K562 (cell line): ENCODE data around the gene SFXN5. TPM values are rescaled to one million over a fixed set of nuclear protein-coding genes. Genes with fewer than 3 reads are reported as not detected.
A peak's percentile ranks its signal among the peaks of the same experiment; 100 is the strongest.

Experiments
- ATAC-seq: fragments of 200-7000 bp; cut with Tn5 transposase; 3 replicates; pipeline ENCODE4 v1.9.1; 2020; ENCODE audit warnings: moderate library complexity
- BruUV-seq: library from RNA; stranded (reverse); fragments of 400-500 nt; replicated peaks from 2 replicates; lab custom pipeline; 2021; lab: Mats Ljungman, UMichigan
- CTCF ChIA-PET: fragments of 300-600 bp; formaldehyde crosslinking; extraction: SDS; loops from one replicate; lab custom pipeline; 2021; ENCODE audit warnings: low intra/inter-chr PET ratio; lab: Yijun Ruan, JAX
- POLR2A ChIA-PET: fragments of 300-600, 350-650 bp; sonication (Branson Sonifier 250); formaldehyde crosslinking; extraction: SDS; loops from one replicate; lab custom pipeline; 2021; ENCODE audit warnings: antibody characterized with exemption, inconsistent platforms; lab: Yijun Ruan, JAX
- DNase-seq, 4 experiments: peaks; one replicate each; pipeline versions ENCODE4 v3.0.0 to v3.0.0-alpha.2; 2011 to 2018; ENCODE audit warnings: low spot score in 3 of 4, mixed read lengths in 3 of 4; ENCODE audit errors: extremely low read depth in 1 of 4
- FAIRE-seq: peaks from 2 replicates; lab custom pipeline; 2011; peaks lifted over from hg19 to GRCh38; lab: Jason Lieb, UNC
- H2AFZ ChIP-seq: 2 replicates; pipeline ENCODE4 v1.6.0; 2011; ENCODE audit warnings: low read depth, low read length, control low read depth, inconsistent platforms
- H3K27ac ChIP-seq: fragments of 200-600 bp; 3 replicates; pipeline ENCODE4 v1.8.0; 2011; ENCODE audit warnings: low read depth, mild to moderate bottlenecking, control low read depth, inconsistent platforms, low read length, moderate library complexity, mixed read lengths; ENCODE audit errors: extremely low read depth
- H3K27me3 ChIP-seq, 2 experiments: fragments of 300-600 bp in 1 of 2; 2 replicates in 1 of 2; 3 replicates in 1 of 2; pipeline versions ENCODE4 v1.6.0 to v1.8.0; 2011; ENCODE audit warnings: inconsistent platforms in 2 of 2, low read length in 2 of 2, mild to moderate bottlenecking in 1 of 2, mixed read lengths in 1 of 2, moderate library complexity in 1 of 2; ENCODE audit not compliant: control insufficient read depth in 2 of 2, insufficient read depth in 2 of 2
- H3K36me3 ChIP-seq: fragments of 300-600 bp; 3 replicates; pipeline ENCODE4 v1.8.0; 2011; ENCODE audit warnings: mild to moderate bottlenecking, low read length, inconsistent platforms; ENCODE audit not compliant: control insufficient read depth, insufficient read depth
- H3K4me1 ChIP-seq, 2 experiments: fragments of 200-600 bp in 1 of 2; replicated peaks in 1 of 2; 2 replicates in 1 of 2; 3 replicates in 1 of 2; pipeline versions ENCODE4 v1.5.1 to v1.8.0; 2011; ENCODE audit warnings: inconsistent platforms in 2 of 2, low read length in 2 of 2, mild to moderate bottlenecking in 1 of 2, mixed read lengths in 1 of 2, moderate library complexity in 1 of 2; ENCODE audit not compliant: control insufficient read depth in 2 of 2, insufficient read depth in 2 of 2
- H3K4me2 ChIP-seq: 2 replicates; pipeline ENCODE4 v1.6.1; 2011; ENCODE audit warnings: low read length, control low read depth, inconsistent platforms, mixed read lengths; ENCODE audit not compliant: insufficient read depth
- H3K4me3 ChIP-seq: fragments of 200-600 bp; sonication (generic), shearing (Covaris generic); 2 replicates; pipeline ENCODE4 v1.5.1; 2016; ENCODE audit warnings: control low read depth, inconsistent platforms
- H3K79me2 ChIP-seq: fragments of 200-600 bp; 3 replicates; pipeline ENCODE4 v1.8.0; 2011; ENCODE audit warnings: low read length, inconsistent platforms; ENCODE audit not compliant: control insufficient read depth, insufficient read depth
- H3K9ac ChIP-seq, 2 experiments: 2 replicates each; pipeline versions ENCODE4 v1.6.0 to v1.6.1; 2011; ENCODE audit warnings: low read depth in 2 of 2, low read length in 2 of 2, control low read depth in 1 of 2, inconsistent platforms in 1 of 2, mild to moderate bottlenecking in 1 of 2, mixed read lengths in 1 of 2; ENCODE audit not compliant: insufficient read depth in 1 of 2
- H3K9me1 ChIP-seq: one replicate; pipeline ENCODE4 v1.6.0; 2011; ENCODE audit warnings: inconsistent platforms, mild to moderate bottlenecking, low read length, moderate library complexity; ENCODE audit not compliant: control insufficient read depth, insufficient read depth
- H3K9me3 ChIP-seq: replicated peaks from 2 replicates; pipeline ENCODE4 v1.5.1; 2011; ENCODE audit warnings: low read depth, low read length, inconsistent platforms; ENCODE audit not compliant: control insufficient read depth, insufficient read depth
- H4K20me1 ChIP-seq: replicated peaks from 2 replicates; pipeline ENCODE4 v1.6.1; 2011; ENCODE audit warnings: low read length, inconsistent platforms, mixed read lengths; ENCODE audit not compliant: control insufficient read depth, insufficient read depth
- ADNP ChIP-seq: fragments of 200-800 bp; sonication (Bioruptor generic); IDR thresholded peaks from 2 replicates; pipeline ENCODE4 v1.6.1; 2016; ENCODE audit warnings: missing genetic modification characterization, missing compliant biosample characterization
- BCOR ChIP-seq: fragments of 450-650 bp; IDR thresholded peaks from 2 replicates; pipeline ENCODE4 v1.6.1; 2016
- FOXJ2 ChIP-seq: fragments of 200-800 bp; sonication (Bioruptor generic); IDR thresholded peaks from 2 replicates; pipeline ENCODE4 v1.6.1; 2016; ENCODE audit warnings: missing genetic modification characterization, missing compliant biosample characterization
- KAT2B ChIP-seq: IDR thresholded peaks from one replicate; pipeline ENCODE4 v1.6.1; 2012; ENCODE audit warnings: low read depth, mild to moderate bottlenecking, control low read depth, inconsistent platforms, low read length, moderate library complexity
- KAT7 ChIP-seq: sonication (generic); formaldehyde crosslinking; IDR thresholded peaks from 2 replicates; pipeline ENCODE4 v1.8.0; 2022; ENCODE audit warnings: missing genetic modification reagents, mild to moderate bottlenecking, borderline replicate concordance
- KDM1A ChIP-seq, 2 experiments: fragments of 450-650 bp; IDR thresholded peaks; 2 replicates each; pipeline ENCODE4 v1.6.1; 2016; ENCODE audit warnings: mild to moderate bottlenecking in 2 of 2
- MLX ChIP-seq, 2 experiments: fragments of 450-650 bp in 1 of 2; sonication (generic) in 1 of 2; formaldehyde crosslinking; conservative IDR thresholded peaks; 2 replicates each; pipeline versions ENCODE4 v1.4.0 to v1.8.1; 2020 to 2022; ENCODE audit warnings: mild to moderate bottlenecking in 1 of 2, missing genetic modification reagents in 1 of 2
- RBM25 ChIP-seq: fragments of 200-400 bp; formaldehyde crosslinking; IDR thresholded peaks from 2 replicates; pipeline ENCODE4 v1.6.1; 2018; ENCODE audit warnings: low read length, low read depth, moderate library complexity; ENCODE audit not compliant: severe bottlenecking
- ZKSCAN1 ChIP-seq: fragments of 150-350 bp; IDR thresholded peaks from 2 replicates; pipeline ENCODE4 v1.6.1; 2016; ENCODE audit warnings: low read depth, low read length
- ZNF324 ChIP-seq: fragments of 250-450 bp; sonication (Bioruptor Pico); IDR thresholded peaks from 2 replicates; pipeline ENCODE4 v1.4.0; 2020; ENCODE audit warnings: mild to moderate bottlenecking
- ZNF431 ChIP-seq: sonication (generic); formaldehyde crosslinking; IDR thresholded peaks from 2 replicates; pipeline ENCODE4 v1.8.0; 2022; ENCODE audit warnings: mild to moderate bottlenecking, missing genetic modification reagents
- WGBS: fragments of 100-300 bp; shearing (Covaris generic); methylation state at CpG from one replicate; pipeline ENCODE4 v1.1.6; 2016; ENCODE audit warnings: low coverage, mixed read lengths; ENCODE audit not compliant: insufficient coverage; ENCODE audit errors: missing lambda C conversion rate; 5-methylcytosine and 5-hydroxymethylcytosine counted together
- in situ Hi-C: fragments of 300-500 bp; cut with MboI; formaldehyde crosslinking; loops from 4 replicates; pipeline ENCODE4 v1.15.0; 2018; ENCODE audit warnings: inconsistent platforms, mixed read lengths
- intact Hi-C: fragments of 100-400 bp; cut with micrococcal nuclease; formaldehyde crosslinking; loops from 2 replicates; pipeline ENCODE4 v1.14.2; 2022
- polyA plus RNA-seq, 8 experiments: library from polyadenylated mRNA; depleted of rRNA in 4 of 8; stranded (reverse) in 5 of 8; unstranded in 3 of 8; fragments of >200 nt; fragmentation: Nextera tagmentation in 2 of 8; fragmentation: Illumina TruSeq in 1 of 8; extraction: Ambion mirVana in 2 of 8; extraction: Trizol in 1 of 8; gene quantifications; 2 replicates each; pipeline versions ENCODE4 v1.2.1 to v1.2.3, GENCODE V29; 2011 to 2014; ENCODE audit warnings: inconsistent platforms in 1 of 8, missing spikeins in 1 of 8
- total RNA-seq, 7 experiments: library from RNA; depleted of rRNA in 6 of 7; stranded (reverse); fragments of >200 nt in 6 of 7; fragmentation: Illumina TruSeq in 2 of 7; extraction: Trizol in 2 of 7; gene quantifications; 2 replicates each; pipeline versions ENCODE4 v1.2.1 to v1.2.3, GENCODE V29; 2011 to 2021; ENCODE audit warnings: low replicate concordance in 1 of 7

Gene SFXN5
- total and polyA plus RNA-seq, 9 of the 15 experiments (the other 6 are each of a cell fraction or from before 2014, with no cell fraction given): 8.3 to 22.6 (median 16.0) TPM

DNA sequence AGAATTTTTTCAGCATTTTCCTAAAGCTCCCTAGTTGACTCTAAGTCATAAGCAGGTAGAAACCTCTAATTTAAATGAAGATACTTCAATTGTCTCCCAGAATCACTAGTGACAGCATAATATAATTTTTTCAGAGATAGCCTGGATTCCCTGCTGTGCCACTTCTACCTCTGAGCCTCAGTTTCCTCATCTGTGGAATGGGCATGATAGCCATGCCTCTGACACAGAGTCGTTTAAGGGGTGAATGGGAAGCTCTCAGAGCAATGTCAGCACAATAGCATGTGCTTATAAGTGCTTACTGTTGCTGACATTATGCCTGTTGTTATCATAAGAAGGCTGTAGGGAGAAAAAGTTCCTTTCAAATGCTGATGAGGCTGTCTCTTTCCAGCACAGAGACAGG, 48.0 kb downstream of the SFXN5 start:
- CTCF ChIA-PET: no interaction called here
- no peak for FAIRE-seq

GRCh38 chr2:73022024-73022568, 49.4 kb downstream of the SFXN5 start:
- Histone ChIP-seq H4K20me1 (no peaks in the 10 kb centered on the region), H3K9me3 (no peaks in the 10 kb centered on the region), H3K4me3 (no peak overlapping the region), H3K9me1 (no peaks in the 10 kb centered on the region), H3K9ac (no peak overlapping the region), H3K27me3 (no peaks in the 10 kb centered on the region), H3K4me2 (no peak overlapping the region), H2AFZ (no peak overlapping the region), H3K36me3 (peaks cover 9% of the 10 kb centered on the region; the same call in 2 of the 3 replicates), H3K27ac (no peak overlapping the region), H3K79me2 (no peaks in the 10 kb centered on the region), H3K4me1 (no peaks in the 10 kb centered on the region)
- TF ChIP-seq ZKSCAN1 (0 out of 2 replicates have a peak, but pooled peaks have one; percentile 53), ZNF324 (CRISPR knock-in tag) (no peak), KAT7 (CRISPR knock-in tag) (no peak), FOXJ2 (no peak), MLX (CRISPR knock-in tag; conservative IDR thresholded peaks at IDR 0.05) (no peak)
- ATAC-seq (no peak), DNase-seq (no peak), FAIRE-seq (no peak)
- intact Hi-C loops (no loop called here), in situ Hi-C loops (no loop called here)
- BruUV-seq: no TSS peak
- WGBS: 83% methylated on average over 4 of the region's 4 CpGs
- ChIA-PET CTCF (no interaction called here), POLR2A (interaction anchor here (0.6 kb wide), 3 partner anchors 32 to 238 kb away, joined by 3 to 6 read pairs (median 3); no protein-coding TSS in a partner anchor)

More for the DNA sequence above, 48.0 kb downstream of the SFXN5 start:
- no peak overlapping the region for H3K27ac ChIP-seq
- H3K9me3 ChIP-seq: no peaks in the 10 kb centered on the region
- POLR2A ChIA-PET: no interaction called here
- H3K79me2 ChIP-seq: no peaks in the 10 kb centered on the region
- peaks cover 14% of the 10 kb centered on the region; the same call in 2 of the 3 replicates for H3K36me3 ChIP-seq
- in situ Hi-C loops (no loop called here), intact Hi-C loops (no loop called here)
- no peak overlapping the region for H3K4me2 ChIP-seq
- ATAC-seq (no peak), DNase-seq (no peak)
- H2AFZ ChIP-seq: no peak overlapping the region
- no peak overlapping the region for H3K4me3 ChIP-seq
- no peaks in the 10 kb centered on the region for H3K4me1 ChIP-seq
- 30% methylated on average over 1 of the region's 1 CpG for WGBS
- no peak overlapping the region for H3K9ac ChIP-seq
- TF ChIP-seq ADNP (tag): 0 out of 2 replicates have a peak, but pooled peaks have one; percentile 21
- peak; percentile 89 for TF ChIP-seq RBM25
- no peak for TF ChIP-seq KAT2B
- TF ChIP-seq ZNF431: no peak
- peak; percentile 64; the same call in 1 of the 2 replicates for TF ChIP-seq BCOR
- TF ChIP-seq KDM1A (IDR thresholded peaks at IDR 0.05): peak; percentile 23 to 45; a peak in 1 of 4 replicates
- H3K9me1 ChIP-seq: no peaks in the 10 kb centered on the region
- no peaks in the 10 kb centered on the region for H4K20me1 ChIP-seq
- BruUV-seq: no TSS peak
- H3K27me3 ChIP-seq: no peaks in the 10 kb centered on the region
